GM23338 (cell line): Measurements from ENCODE around the gene BCL2A1. TPM values are rescaled to one million over a fixed set of nuclear protein-coding genes. Genes with fewer than 3 reads are reported as not detected.

Experiments
- ATAC-seq: fragments of 200-7000 bp; cut with Tn5 transposase; 3 replicates; pipeline ENCODE4 v1.9.1; 2020
- DNase-seq: peaks from one replicate; pipeline ENCODE4 v3.0.0-alpha.2; 2015; ENCODE audit warnings: low spot score
- H2AFZ ChIP-seq: fragments of 200-600 bp; sonication (generic); 2 replicates; pipeline ENCODE4 v1.8.0; 2016; ENCODE audit warnings: antibody characterized with exemption, mild to moderate bottlenecking, moderate library complexity
- H3F3A ChIP-seq: fragments of 200-600 bp; sonication (generic); replicated peaks from 2 replicates; pipeline ENCODE4 v1.8.0; 2017; ENCODE audit warnings: antibody characterized with exemption, mixed run types, low read depth
- H3K27ac ChIP-seq: fragments of 200-600 bp; sonication (generic); 2 replicates; pipeline ENCODE4 v1.6.1; 2016; ENCODE audit warnings: low read depth
- H3K27me3 ChIP-seq: fragments of 200-600 bp; sonication (generic); 2 replicates; pipeline ENCODE4 v1.8.0; 2016; ENCODE audit warnings: mild to moderate bottlenecking, mixed run types, moderate library complexity; ENCODE audit not compliant: insufficient read depth
- H3K36me3 ChIP-seq: fragments of 200-600 bp; sonication (generic); 2 replicates; pipeline ENCODE4 v1.8.0; 2016; ENCODE audit warnings: mild to moderate bottlenecking; ENCODE audit not compliant: insufficient read depth
- H3K4me1 ChIP-seq: fragments of 200-600 bp; sonication (generic); 2 replicates; pipeline ENCODE4 v1.8.0; 2016; ENCODE audit warnings: mild to moderate bottlenecking, moderate library complexity; ENCODE audit not compliant: insufficient read depth
- H3K4me2 ChIP-seq: fragments of 200-600 bp; sonication (generic); 2 replicates; pipeline ENCODE4 v1.7.1; 2017; ENCODE audit warnings: mixed run types
- H3K4me3 ChIP-seq: fragments of 200-600 bp; sonication (generic); 2 replicates; pipeline ENCODE4 v1.6.1; 2016; ENCODE audit warnings: mixed run types
- H3K79me2 ChIP-seq: fragments of 200-600 bp; sonication (generic); replicated peaks from 2 replicates; pipeline ENCODE4 v1.8.0; 2017; ENCODE audit warnings: mild to moderate bottlenecking; ENCODE audit not compliant: insufficient read depth
- H3K9me2 ChIP-seq: fragments of 200-600 bp; sonication (generic); 2 replicates; pipeline ENCODE4 v1.8.0; 2017; ENCODE audit not compliant: insufficient read depth
- H4K20me1 ChIP-seq: fragments of 200-600 bp; sonication (generic); replicated peaks from 2 replicates; pipeline ENCODE4 v1.8.0; 2017; ENCODE audit warnings: mild to moderate bottlenecking; ENCODE audit not compliant: insufficient read depth
- H3K27ac Mint-ChIP-seq: 2 replicates; pipeline ENCODE4 v1.8.0; 2020; ENCODE audit warnings: inconsistent platforms, mild to moderate bottlenecking, moderate library complexity, mixed read lengths
- H3K27me3 Mint-ChIP-seq: 3 replicates; pipeline ENCODE4 v1.8.0; 2022; ENCODE audit warnings: low read depth, mild to moderate bottlenecking, moderate library complexity, mixed read lengths, inconsistent platforms; ENCODE audit not compliant: insufficient read depth, poor library complexity
- H3K36me3 Mint-ChIP-seq: 3 replicates; pipeline ENCODE4 v1.8.0; 2021; ENCODE audit warnings: low read depth, mild to moderate bottlenecking, inconsistent platforms, moderate library complexity, mixed read lengths
- H3K4me1 Mint-ChIP-seq: 3 replicates; pipeline ENCODE4 v1.8.0; 2020; ENCODE audit warnings: mild to moderate bottlenecking, inconsistent platforms, mixed read lengths
- H3K4me3 Mint-ChIP-seq: 3 replicates; pipeline ENCODE4 v1.8.0; 2021; ENCODE audit warnings: moderate library complexity, mild to moderate bottlenecking, inconsistent platforms, mixed read lengths
- H3K9me3 Mint-ChIP-seq: 3 replicates; pipeline ENCODE4 v1.8.0; 2020; ENCODE audit warnings: moderate library complexity, mild to moderate bottlenecking, inconsistent platforms, mixed read lengths
- CREB1 ChIP-seq: fragments of 250-450 bp; sonication (Bioruptor Pico); IDR thresholded peaks from 2 replicates; pipeline ENCODE4 v1.5.0; 2020; ENCODE audit warnings: low read depth, mild to moderate bottlenecking, moderate library complexity
- CTCF ChIP-seq, 2 experiments: fragments of 200-600 bp in 1 of 2; sonication (generic) in 1 of 2; conservative IDR thresholded peaks; 2 replicates each; pipeline versions ENCODE4 v1.5.1 to v1.6.1; 2016 to 2017; ENCODE audit warnings: antibody characterized with exemption in 2 of 2, low read depth in 2 of 2, mild to moderate bottlenecking in 2 of 2, moderate library complexity in 1 of 2
- EZH2 ChIP-seq: fragments of 200-600 bp; sonication (generic); IDR thresholded peaks from one replicate; pipeline ENCODE4 v1.8.0; 2017; ENCODE audit warnings: antibody characterized with exemption, mild to moderate bottlenecking, low read depth; ENCODE audit not compliant: unreplicated experiment
- EZH2phosphoT487 ChIP-seq: fragments of 200-600 bp; sonication (generic); IDR thresholded peaks from one replicate; pipeline ENCODE4 v1.8.1; 2018; ENCODE audit warnings: antibody characterized with exemption; ENCODE audit not compliant: unreplicated experiment
- JUNB ChIP-seq: IDR thresholded peaks from one replicate; pipeline ENCODE4 v1.6.1; 2016; ENCODE audit warnings: antibody characterized with exemption; ENCODE audit not compliant: unreplicated experiment
- POLR2AphosphoS5 ChIP-seq: IDR thresholded peaks from 2 replicates; pipeline ENCODE4 v1.6.1; 2016; ENCODE audit warnings: antibody characterized with exemption, low read depth
- STAT1 ChIP-seq: IDR thresholded peaks from one replicate; pipeline ENCODE4 v1.6.1; 2016; ENCODE audit warnings: antibody characterized with exemption; ENCODE audit not compliant: unreplicated experiment
- ZNF114 ChIP-seq: fragments of 250-450 bp; sonication (Bioruptor Pico); IDR thresholded peaks from 2 replicates; pipeline ENCODE4 v1.5.0; 2020; ENCODE audit warnings: mild to moderate bottlenecking, moderate library complexity
- ZNF331 ChIP-seq: fragments of 250-450 bp; sonication (Bioruptor Pico); IDR thresholded peaks from 2 replicates; pipeline ENCODE4 v1.5.0; 2020; ENCODE audit warnings: low read depth, mild to moderate bottlenecking, moderate library complexity
- polyA plus RNA-seq: library from polyadenylated mRNA; unstranded; fragments of >200 nt; fragmentation: Nextera tagmentation; extraction: Ambion mirVana; gene quantifications from 2 replicates; pipeline ENCODE4 v1.2.1, GENCODE V29; 2016
- total RNA-seq: library from RNA; depleted of rRNA; stranded (reverse); fragments of >200 nt; shearing (Covaris generic); gene quantifications from 2 replicates; pipeline ENCODE4 v1.2.3, GENCODE V29; 2014
- TF ChIP-seq, protein P1 (sequence below): fragments of 250-450 bp; sonication (Bioruptor Pico); IDR thresholded peaks from 2 replicates; pipeline ENCODE4 v1.5.0; 2020; ENCODE audit warnings: mild to moderate bottlenecking, moderate library complexity
- TF ChIP-seq, protein P2 (sequence below): IDR thresholded peaks from one replicate; pipeline ENCODE4 v1.6.1; 2018; ENCODE audit warnings: antibody characterized with exemption; ENCODE audit not compliant: unreplicated experiment
- TF ChIP-seq, protein P3 (sequence below): IDR thresholded peaks from 2 replicates; pipeline ENCODE4 v1.6.1; 2016; ENCODE audit warnings: antibody characterized with exemption

BCL2A1 gene
- total and polyA plus RNA-seq, 2 experiments from 2014 or later, result not detected

- TF ChIP-seq, protein P1, sequence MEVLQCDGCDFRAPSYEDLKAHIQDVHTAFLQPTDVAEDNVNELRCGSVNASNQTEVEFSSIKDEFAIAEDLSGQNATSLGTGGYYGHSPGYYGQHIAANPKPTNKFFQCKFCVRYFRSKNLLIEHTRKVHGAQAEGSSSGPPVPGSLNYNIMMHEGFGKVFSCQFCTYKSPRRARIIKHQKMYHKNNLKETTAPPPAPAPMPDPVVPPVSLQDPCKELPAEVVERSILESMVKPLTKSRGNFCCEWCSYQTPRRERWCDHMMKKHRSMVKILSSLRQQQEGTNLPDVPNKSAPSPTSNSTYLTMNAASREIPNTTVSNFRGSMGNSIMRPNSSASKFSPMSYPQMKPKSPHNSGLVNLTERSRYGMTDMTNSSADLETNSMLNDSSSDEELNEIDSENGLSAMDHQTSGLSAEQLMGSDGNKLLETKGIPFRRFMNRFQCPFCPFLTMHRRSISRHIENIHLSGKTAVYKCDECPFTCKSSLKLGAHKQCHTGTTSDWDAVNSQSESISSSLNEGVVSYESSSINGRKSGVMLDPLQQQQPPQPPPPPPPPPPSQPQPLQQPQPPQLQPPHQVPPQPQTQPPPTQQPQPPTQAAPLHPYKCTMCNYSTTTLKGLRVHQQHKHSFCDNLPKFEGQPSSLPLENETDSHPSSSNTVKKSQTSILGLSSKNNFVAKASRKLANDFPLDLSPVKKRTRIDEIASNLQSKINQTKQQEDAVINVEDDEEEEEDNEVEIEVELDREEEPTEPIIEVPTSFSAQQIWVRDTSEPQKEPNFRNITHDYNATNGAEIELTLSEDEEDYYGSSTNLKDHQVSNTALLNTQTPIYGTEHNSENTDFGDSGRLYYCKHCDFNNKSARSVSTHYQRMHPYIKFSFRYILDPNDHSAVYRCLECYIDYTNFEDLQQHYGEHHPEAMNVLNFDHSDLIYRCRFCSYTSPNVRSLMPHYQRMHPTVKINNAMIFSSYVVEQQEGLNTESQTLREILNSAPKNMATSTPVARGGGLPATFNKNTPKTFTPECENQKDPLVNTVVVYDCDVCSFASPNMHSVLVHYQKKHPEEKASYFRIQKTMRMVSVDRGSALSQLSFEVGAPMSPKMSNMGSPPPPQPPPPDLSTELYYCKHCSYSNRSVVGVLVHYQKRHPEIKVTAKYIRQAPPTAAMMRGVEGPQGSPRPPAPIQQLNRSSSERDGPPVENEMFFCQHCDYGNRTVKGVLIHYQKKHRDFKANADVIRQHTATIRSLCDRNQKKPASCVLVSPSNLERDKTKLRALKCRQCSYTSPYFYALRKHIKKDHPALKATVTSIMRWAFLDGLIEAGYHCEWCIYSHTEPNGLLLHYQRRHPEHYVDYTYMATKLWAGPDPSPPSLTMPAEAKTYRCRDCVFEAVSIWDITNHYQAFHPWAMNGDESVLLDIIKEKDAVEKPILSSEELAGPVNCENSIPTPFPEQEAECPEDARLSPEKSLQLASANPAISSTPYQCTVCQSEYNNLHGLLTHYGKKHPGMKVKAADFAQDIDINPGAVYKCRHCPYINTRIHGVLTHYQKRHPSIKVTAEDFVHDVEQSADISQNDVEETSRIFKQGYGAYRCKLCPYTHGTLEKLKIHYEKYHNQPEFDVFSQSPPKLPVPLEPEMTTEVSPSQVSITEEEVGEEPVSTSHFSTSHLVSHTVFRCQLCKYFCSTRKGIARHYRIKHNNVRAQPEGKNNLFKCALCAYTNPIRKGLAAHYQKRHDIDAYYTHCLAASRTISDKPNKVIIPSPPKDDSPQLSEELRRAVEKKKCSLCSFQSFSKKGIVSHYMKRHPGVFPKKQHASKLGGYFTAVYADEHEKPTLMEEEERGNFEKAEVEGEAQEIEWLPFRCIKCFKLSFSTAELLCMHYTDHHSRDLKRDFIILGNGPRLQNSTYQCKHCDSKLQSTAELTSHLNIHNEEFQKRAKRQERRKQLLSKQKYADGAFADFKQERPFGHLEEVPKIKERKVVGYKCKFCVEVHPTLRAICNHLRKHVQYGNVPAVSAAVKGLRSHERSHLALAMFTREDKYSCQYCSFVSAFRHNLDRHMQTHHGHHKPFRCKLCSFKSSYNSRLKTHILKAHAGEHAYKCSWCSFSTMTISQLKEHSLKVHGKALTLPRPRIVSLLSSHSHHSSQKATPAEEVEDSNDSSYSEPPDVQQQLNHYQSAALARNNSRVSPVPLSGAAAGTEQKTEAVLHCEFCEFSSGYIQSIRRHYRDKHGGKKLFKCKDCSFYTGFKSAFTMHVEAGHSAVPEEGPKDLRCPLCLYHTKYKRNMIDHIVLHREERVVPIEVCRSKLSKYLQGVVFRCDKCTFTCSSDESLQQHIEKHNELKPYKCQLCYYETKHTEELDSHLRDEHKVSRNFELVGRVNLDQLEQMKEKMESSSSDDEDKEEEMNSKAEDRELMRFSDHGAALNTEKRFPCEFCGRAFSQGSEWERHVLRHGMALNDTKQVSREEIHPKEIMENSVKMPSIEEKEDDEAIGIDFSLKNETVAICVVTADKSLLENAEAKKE (CRISPR knock-in tag), result no peak
- TF ChIP-seq ZNF331, result no peak
- TF ChIP-seq, protein P2, sequence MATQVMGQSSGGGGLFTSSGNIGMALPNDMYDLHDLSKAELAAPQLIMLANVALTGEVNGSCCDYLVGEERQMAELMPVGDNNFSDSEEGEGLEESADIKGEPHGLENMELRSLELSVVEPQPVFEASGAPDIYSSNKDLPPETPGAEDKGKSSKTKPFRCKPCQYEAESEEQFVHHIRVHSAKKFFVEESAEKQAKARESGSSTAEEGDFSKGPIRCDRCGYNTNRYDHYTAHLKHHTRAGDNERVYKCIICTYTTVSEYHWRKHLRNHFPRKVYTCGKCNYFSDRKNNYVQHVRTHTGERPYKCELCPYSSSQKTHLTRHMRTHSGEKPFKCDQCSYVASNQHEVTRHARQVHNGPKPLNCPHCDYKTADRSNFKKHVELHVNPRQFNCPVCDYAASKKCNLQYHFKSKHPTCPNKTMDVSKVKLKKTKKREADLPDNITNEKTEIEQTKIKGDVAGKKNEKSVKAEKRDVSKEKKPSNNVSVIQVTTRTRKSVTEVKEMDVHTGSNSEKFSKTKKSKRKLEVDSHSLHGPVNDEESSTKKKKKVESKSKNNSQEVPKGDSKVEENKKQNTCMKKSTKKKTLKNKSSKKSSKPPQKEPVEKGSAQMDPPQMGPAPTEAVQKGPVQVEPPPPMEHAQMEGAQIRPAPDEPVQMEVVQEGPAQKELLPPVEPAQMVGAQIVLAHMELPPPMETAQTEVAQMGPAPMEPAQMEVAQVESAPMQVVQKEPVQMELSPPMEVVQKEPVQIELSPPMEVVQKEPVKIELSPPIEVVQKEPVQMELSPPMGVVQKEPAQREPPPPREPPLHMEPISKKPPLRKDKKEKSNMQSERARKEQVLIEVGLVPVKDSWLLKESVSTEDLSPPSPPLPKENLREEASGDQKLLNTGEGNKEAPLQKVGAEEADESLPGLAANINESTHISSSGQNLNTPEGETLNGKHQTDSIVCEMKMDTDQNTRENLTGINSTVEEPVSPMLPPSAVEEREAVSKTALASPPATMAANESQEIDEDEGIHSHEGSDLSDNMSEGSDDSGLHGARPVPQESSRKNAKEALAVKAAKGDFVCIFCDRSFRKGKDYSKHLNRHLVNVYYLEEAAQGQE, result no peak
- TF ChIP-seq JUNB, result no peak
- TF ChIP-seq EZH2phosphoT487, result no peak
Observed at GRCh38 chr15:79989682-79990081, 18.7 kb upstream of the BCL2A1 start (continued).

- Histone ChIP-seq H4K20me1 (no peaks in the 10 kb centered on the region), H2AFZ (no peak overlapping the region), H3F3A (no peaks in the 10 kb centered on the region), H3K9me2 (no peaks in the 10 kb centered on the region), H3K4me1 (no peaks in the 10 kb centered on the region), H3K27me3 (no peaks in the 10 kb centered on the region), H3K27ac (no peak overlapping the region), H3K4me3 (no peak overlapping the region), H3K4me2 (no peak overlapping the region), H3K36me3 (no peaks in the 10 kb centered on the region), H3K79me2 (no peaks in the 10 kb centered on the region)
- DNase-seq (no peak), ATAC-seq (no peak)
- peaks cover 3% of the 10 kb centered on the region for H3K27me3 Mint-ChIP-seq
- no peaks in the 10 kb centered on the region; the same call in 2 of the 3 replicates for H3K9me3 Mint-ChIP-seq
- no peak overlapping the region for H3K27ac Mint-ChIP-seq
- no peak overlapping the region for H3K4me3 Mint-ChIP-seq
- no peaks in the 10 kb centered on the region for H3K36me3 Mint-ChIP-seq
- H3K4me1 Mint-ChIP-seq, result no peaks in the 10 kb centered on the region
- TF ChIP-seq STAT1, result no peak
- TF ChIP-seq EZH2, result no peak
- no peak for TF ChIP-seq EZH2phosphoT487
- TF ChIP-seq CTCF (conservative IDR thresholded peaks at IDR 0.05; ENCODE audit: low read depth in 2 of 2), result no peak
- TF ChIP-seq, protein P3, sequence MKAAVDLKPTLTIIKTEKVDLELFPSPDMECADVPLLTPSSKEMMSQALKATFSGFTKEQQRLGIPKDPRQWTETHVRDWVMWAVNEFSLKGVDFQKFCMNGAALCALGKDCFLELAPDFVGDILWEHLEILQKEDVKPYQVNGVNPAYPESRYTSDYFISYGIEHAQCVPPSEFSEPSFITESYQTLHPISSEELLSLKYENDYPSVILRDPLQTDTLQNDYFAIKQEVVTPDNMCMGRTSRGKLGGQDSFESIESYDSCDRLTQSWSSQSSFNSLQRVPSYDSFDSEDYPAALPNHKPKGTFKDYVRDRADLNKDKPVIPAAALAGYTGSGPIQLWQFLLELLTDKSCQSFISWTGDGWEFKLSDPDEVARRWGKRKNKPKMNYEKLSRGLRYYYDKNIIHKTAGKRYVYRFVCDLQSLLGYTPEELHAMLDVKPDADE, result no peak
- TF ChIP-seq ZNF331, result no peak
- TF ChIP-seq CREB1 (CRISPR knock-in tag), result no peak
- no peak for TF ChIP-seq JUNB
- TF ChIP-seq POLR2AphosphoS5, result no peak
- no peak for TF ChIP-seq ZNF114 (CRISPR knock-in tag)
Observed at GRCh38 chr15:79989183-79989582, 18.2 kb upstream of the BCL2A1 start.
